Measurements from ENCODE around the gene CORO2A.

DNA sequence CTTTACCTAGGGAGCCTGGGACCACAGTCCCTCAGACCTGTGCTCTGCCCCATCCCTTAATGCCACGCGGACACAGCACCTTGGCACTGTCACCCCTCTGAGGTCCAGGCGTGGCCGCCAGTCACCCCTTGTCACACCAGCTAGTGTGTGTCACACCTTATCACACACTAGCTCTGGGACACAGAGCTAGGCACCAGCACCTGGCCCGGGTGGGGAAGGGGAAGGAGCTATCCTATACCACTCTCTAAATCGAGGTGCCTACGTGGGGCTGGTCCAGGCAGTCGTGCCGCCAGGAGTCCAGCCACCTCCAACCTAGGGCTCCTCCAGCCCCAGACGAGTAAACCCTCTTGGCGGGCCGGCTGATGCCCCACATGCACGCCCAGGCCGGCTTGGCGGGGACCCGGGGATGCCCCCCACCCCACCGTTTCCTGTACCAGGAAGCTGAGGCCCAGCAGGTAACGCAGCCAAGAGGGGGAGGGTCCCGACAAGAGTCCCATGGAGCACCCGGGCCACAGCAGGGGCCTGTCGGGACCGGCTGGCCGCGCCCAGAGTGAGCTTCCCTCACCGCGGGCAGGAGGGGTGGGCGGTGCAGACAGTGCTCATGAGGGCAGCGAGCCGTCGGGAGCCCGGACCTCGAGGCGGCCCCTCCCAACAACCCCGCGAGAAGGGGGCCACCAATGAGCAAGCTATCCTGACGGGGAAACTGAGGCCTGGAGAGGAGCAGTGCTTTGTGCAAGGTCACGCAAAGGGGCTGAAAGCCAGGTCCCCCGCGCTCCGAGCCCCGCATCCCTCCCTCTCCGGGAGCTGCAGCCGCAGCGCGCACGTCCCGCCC lies 550 bp downstream of the CORO2A start:
- TF ChIP-seq, protein P1, sequence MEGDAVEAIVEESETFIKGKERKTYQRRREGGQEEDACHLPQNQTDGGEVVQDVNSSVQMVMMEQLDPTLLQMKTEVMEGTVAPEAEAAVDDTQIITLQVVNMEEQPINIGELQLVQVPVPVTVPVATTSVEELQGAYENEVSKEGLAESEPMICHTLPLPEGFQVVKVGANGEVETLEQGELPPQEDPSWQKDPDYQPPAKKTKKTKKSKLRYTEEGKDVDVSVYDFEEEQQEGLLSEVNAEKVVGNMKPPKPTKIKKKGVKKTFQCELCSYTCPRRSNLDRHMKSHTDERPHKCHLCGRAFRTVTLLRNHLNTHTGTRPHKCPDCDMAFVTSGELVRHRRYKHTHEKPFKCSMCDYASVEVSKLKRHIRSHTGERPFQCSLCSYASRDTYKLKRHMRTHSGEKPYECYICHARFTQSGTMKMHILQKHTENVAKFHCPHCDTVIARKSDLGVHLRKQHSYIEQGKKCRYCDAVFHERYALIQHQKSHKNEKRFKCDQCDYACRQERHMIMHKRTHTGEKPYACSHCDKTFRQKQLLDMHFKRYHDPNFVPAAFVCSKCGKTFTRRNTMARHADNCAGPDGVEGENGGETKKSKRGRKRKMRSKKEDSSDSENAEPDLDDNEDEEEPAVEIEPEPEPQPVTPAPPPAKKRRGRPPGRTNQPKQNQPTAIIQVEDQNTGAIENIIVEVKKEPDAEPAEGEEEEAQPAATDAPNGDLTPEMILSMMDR (IDR thresholded peaks at IDR 0.05), result no peak
- no peak for TF ChIP-seq POLR2A (IDR thresholded peaks at IDR 0.05)
